SK-N-SH treated with all-trans-retinoic acid at 6 μM for 48 hours (cell line): ENCODE results near the gene NR1D2.

Experiments
- ATAC-seq: fragments of 200-7000 bp; cut with Tn5 transposase; 3 replicates; pipeline ENCODE4 v1.9.1; 2020; ENCODE audit warnings: mild to moderate bottlenecking, moderate library complexity
- ARNTL ChIP-seq: fragments of 450-650 bp; formaldehyde crosslinking; IDR thresholded peaks from 2 replicates; pipeline ENCODE4 v1.5.0; 2020; ENCODE audit warnings: low read depth, mild to moderate bottlenecking, moderate library complexity, borderline replicate concordance
- BACH2 ChIP-seq: fragments of 250-450 bp; sonication (Bioruptor Pico); IDR thresholded peaks from 2 replicates; pipeline ENCODE4 v1.9.0; 2021; ENCODE audit warnings: mild to moderate bottlenecking, borderline replicate concordance
- CREB5 ChIP-seq: fragments of 250-450 bp; sonication (Bioruptor Pico); IDR thresholded peaks from 2 replicates; pipeline ENCODE4 v1.5.1; 2020; ENCODE audit warnings: low read depth, mild to moderate bottlenecking, moderate library complexity
- CSDC2 ChIP-seq: fragments of 250-450 bp; sonication (Bioruptor Pico); IDR thresholded peaks from 2 replicates; pipeline ENCODE4 v1.5.0; 2020; ENCODE audit warnings: mild to moderate bottlenecking, moderate library complexity
- CSRNP3 ChIP-seq: fragments of 250-450 bp; sonication (Bioruptor Pico); IDR thresholded peaks from 2 replicates; pipeline ENCODE4 v1.5.1; 2021; ENCODE audit warnings: mild to moderate bottlenecking, moderate library complexity
- ESRRG ChIP-seq: fragments of 250-450 bp; sonication (Bioruptor Pico); IDR thresholded peaks from 2 replicates; pipeline ENCODE4 v1.6.1; 2021; ENCODE audit warnings: mild to moderate bottlenecking
- GLIS3 ChIP-seq: fragments of 250-450 bp; sonication (Bioruptor Pico); IDR thresholded peaks from 2 replicates; pipeline ENCODE4 v1.5.0; 2020; ENCODE audit warnings: mild to moderate bottlenecking, moderate library complexity
- ISL1 ChIP-seq: fragments of 250-450 bp; sonication (Bioruptor Pico); IDR thresholded peaks from 2 replicates; pipeline ENCODE4 v2.1.2; 2022; ENCODE audit warnings: mild to moderate bottlenecking, moderate library complexity
- OSR1 ChIP-seq: fragments of 250-450 bp; sonication (Bioruptor Pico); IDR thresholded peaks from 2 replicates; pipeline ENCODE4 v1.8.0; 2022; ENCODE audit warnings: moderate library complexity, mild to moderate bottlenecking, inconsistent platforms
- POU6F1 ChIP-seq: fragments of 250-450 bp; sonication (Bioruptor Pico); IDR thresholded peaks from 2 replicates; pipeline ENCODE4 v1.8.0; 2021; ENCODE audit warnings: low read depth, mild to moderate bottlenecking, moderate library complexity, borderline replicate concordance
- PPARA ChIP-seq: fragments of 250-450 bp; sonication (Bioruptor Pico); IDR thresholded peaks from 2 replicates; pipeline ENCODE4 v1.5.0; 2020; ENCODE audit warnings: mild to moderate bottlenecking, borderline replicate concordance
- RARB ChIP-seq: fragments of 250-450 bp; sonication (Bioruptor Pico); IDR thresholded peaks from 2 replicates; pipeline ENCODE4 v1.8.0; 2021; ENCODE audit warnings: mild to moderate bottlenecking, moderate library complexity
- SNAI2 ChIP-seq: fragments of 250-450 bp; sonication (Bioruptor Pico); IDR thresholded peaks from 2 replicates; pipeline ENCODE4 v1.5.0; 2020; ENCODE audit warnings: mild to moderate bottlenecking, moderate library complexity
- TCF4 ChIP-seq: fragments of 250-450 bp; sonication (Bioruptor Pico); IDR thresholded peaks from 2 replicates; pipeline ENCODE4 v1.8.0; 2021; ENCODE audit warnings: mild to moderate bottlenecking, moderate library complexity, borderline replicate concordance
- TOX ChIP-seq: fragments of 250-450 bp; sonication (Bioruptor Pico); IDR thresholded peaks from 2 replicates; pipeline ENCODE4 v1.8.0; 2021; ENCODE audit warnings: mild to moderate bottlenecking, moderate library complexity, borderline replicate concordance
- TSHZ2 ChIP-seq: fragments of 250-450 bp; sonication (Bioruptor Pico); IDR thresholded peaks from 2 replicates; pipeline ENCODE4 v1.5.0; 2020; ENCODE audit warnings: mild to moderate bottlenecking, moderate library complexity
- ZC3H10 ChIP-seq: fragments of 250-450 bp; sonication (Bioruptor Pico); IDR thresholded peaks from 2 replicates; pipeline ENCODE4 v1.5.1; 2021; ENCODE audit warnings: mild to moderate bottlenecking, moderate library complexity
- ZFP3 ChIP-seq: fragments of 250-450 bp; sonication (Bioruptor Pico); IDR thresholded peaks from 2 replicates; pipeline ENCODE4 v1.5.0; 2020; ENCODE audit warnings: mild to moderate bottlenecking, moderate library complexity
- ZFP30 ChIP-seq: fragments of 450-650 bp; formaldehyde crosslinking; IDR thresholded peaks from 2 replicates; pipeline ENCODE4 v1.5.0; 2022; ENCODE audit warnings: mild to moderate bottlenecking, moderate library complexity
- ZNF565 ChIP-seq: fragments of 450-650 bp; formaldehyde crosslinking; conservative IDR thresholded peaks from 2 replicates; pipeline ENCODE4 v1.5.0; 2020; ENCODE audit warnings: low read depth, mild to moderate bottlenecking, moderate library complexity
- ZNF70 ChIP-seq: fragments of 450-650 bp; formaldehyde crosslinking; IDR thresholded peaks from 2 replicates; pipeline ENCODE4 v1.5.0; 2020; ENCODE audit warnings: mild to moderate bottlenecking, moderate library complexity
- ZNF8 ChIP-seq: fragments of 450-650 bp; formaldehyde crosslinking; IDR thresholded peaks from 2 replicates; pipeline ENCODE4 v1.5.0; 2020; ENCODE audit warnings: mild to moderate bottlenecking, moderate library complexity

The NR1D2 gene

DNA sequence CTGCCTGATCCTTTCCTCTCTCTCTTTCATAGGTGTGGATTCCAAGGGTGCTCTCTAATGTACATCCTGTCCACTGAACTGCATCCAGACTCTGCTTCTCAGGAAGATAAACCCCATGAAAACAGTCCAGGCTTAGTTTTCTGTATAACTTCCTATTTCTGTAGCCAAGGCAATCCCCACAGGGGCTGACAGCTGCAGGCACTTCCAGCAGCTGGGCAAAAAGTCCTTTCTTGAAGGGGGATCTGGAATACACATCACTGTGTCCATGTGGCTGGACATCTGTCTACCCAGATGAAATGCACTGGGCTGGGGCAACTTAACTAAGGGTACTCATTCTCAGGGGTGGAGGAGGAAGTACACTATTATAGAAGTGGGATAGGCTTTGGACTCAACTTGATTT lies 72.2 kb downstream of the NR1D2 start:
- TF ChIP-seq ZC3H10 (CRISPR knock-in tag) (no peak), RARB (CRISPR knock-in tag) (no peak), TCF4 (no peak), ZNF70 (no peak; the same call in 1 of the 2 replicates), ARNTL (CRISPR knock-in tag) (no peak), OSR1 (CRISPR knock-in tag) (no peak), TOX (no peak), POU6F1 (CRISPR knock-in tag) (no peak), ZFP3 (CRISPR knock-in tag) (no peak)

DNA sequence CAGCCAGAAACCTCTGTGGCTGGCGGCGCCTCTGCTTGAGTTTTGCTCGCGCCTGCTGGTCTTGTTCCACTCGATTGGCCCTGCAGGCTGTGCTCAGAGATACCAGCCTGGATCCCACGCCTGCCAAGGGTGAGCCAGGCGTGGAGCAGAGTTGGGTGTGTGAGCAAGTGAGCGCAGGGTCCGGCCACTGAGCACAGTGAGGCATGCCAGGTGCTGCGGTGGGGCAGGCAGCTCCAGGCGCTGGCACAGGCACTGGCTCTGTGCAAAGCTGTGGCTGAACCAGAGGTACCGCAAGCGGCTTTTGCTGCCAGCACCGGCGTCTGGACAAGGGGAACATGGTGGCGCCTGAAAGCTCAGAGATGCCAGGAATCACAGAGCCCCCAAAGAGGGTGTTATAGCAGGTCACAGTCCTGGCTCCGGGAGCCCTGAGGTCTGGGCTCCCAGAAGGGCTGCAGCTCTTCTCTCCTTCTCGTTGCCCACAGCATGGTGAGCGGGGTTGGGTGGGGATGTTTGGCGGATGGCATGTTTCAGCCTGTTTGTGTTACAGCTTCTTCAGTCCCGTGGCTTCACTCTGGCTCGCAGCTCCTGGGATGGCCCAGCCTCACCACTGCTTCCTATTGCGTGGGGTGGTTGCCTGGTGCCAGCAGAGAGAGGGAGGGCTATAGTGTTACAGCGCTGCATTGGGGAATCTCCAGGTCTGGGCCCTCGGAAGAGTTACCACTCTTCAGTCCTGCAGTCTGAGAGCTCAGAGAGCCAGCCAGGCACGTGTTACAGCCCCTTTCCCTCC lies 73.9 kb downstream of the NR1D2 start:
- no peak for ATAC-seq
- TF ChIP-seq ZFP30 (CRISPR knock-in tag) = no peak
- no peak for TF ChIP-seq ZC3H10 (CRISPR knock-in tag)
- no peak for TF ChIP-seq ZNF8 (CRISPR knock-in tag)
- TF ChIP-seq ZFP3 (CRISPR knock-in tag) = no peak
- no peak for TF ChIP-seq SNAI2 (CRISPR knock-in tag)
- no peak for TF ChIP-seq TCF4
- no peak for TF ChIP-seq POU6F1 (CRISPR knock-in tag)
- no peak for TF ChIP-seq ZNF565 (CRISPR knock-in tag)
- TF ChIP-seq ISL1 = no peak
- no peak for TF ChIP-seq RARB (CRISPR knock-in tag)
- TF ChIP-seq OSR1 (CRISPR knock-in tag) = no peak
- no peak for TF ChIP-seq BACH2
- no peak for TF ChIP-seq GLIS3 (CRISPR knock-in tag)

More for the DNA sequence above, 72.2 kb downstream of the NR1D2 start:
- ATAC-seq = no peak

GRCh38 chr3:24019585-24019984 lies 74.5 kb downstream of the NR1D2 start:
- ATAC-seq = no peak
- TF ChIP-seq RARB (CRISPR knock-in tag) = no peak
- no peak for TF ChIP-seq ZNF565 (CRISPR knock-in tag)
- TF ChIP-seq ZNF8 (CRISPR knock-in tag) = no peak
- TF ChIP-seq ISL1 = no peak
- no peak for TF ChIP-seq TSHZ2 (CRISPR knock-in tag)
- TF ChIP-seq ZFP30 (CRISPR knock-in tag) = no peak
- no peak for TF ChIP-seq ESRRG (CRISPR knock-in tag)
- TF ChIP-seq CSDC2 (CRISPR knock-in tag) = no peak
- no peak for TF ChIP-seq ZNF70
- TF ChIP-seq CSRNP3 (CRISPR knock-in tag) = no peak
- no peak for TF ChIP-seq CREB5 (CRISPR knock-in tag)
- TF ChIP-seq SNAI2 (CRISPR knock-in tag) = no peak
- no peak for TF ChIP-seq ZFP3 (CRISPR knock-in tag)
- TF ChIP-seq ARNTL (CRISPR knock-in tag) = no peak
- TF ChIP-seq TOX = no peak
- no peak for TF ChIP-seq PPARA (CRISPR knock-in tag)
- TF ChIP-seq BACH2 = no peak
- no peak for TF ChIP-seq POU6F1 (CRISPR knock-in tag)
- TF ChIP-seq OSR1 (CRISPR knock-in tag) = no peak
